ENCODE measurements around the gene FAM47E. TPM values are rescaled to one million over a fixed set of nuclear protein-coding genes. Genes with fewer than 3 reads are reported as not detected.

FAM47E gene
- total and polyA plus RNA-seq, 2 of the 13 experiments (the other 11 are each of a cell fraction or from before 2014, with no cell fraction given): 0.33 to 0.66 TPM

- no peak for TF ChIP-seq ZSCAN9 (CRISPR knock-in tag; IDR thresholded peaks at IDR 0.05; ENCODE audit: borderline replicate concordance)
- no peak for TF ChIP-seq REL (CRISPR knock-in tag; conservative IDR thresholded peaks at IDR 0.05)
- no peak for TF ChIP-seq FOXO4 (CRISPR knock-in tag; conservative IDR thresholded peaks at IDR 0.05)
- no peak for TF ChIP-seq HMGXB3 (CRISPR knock-in tag; IDR thresholded peaks at IDR 0.05; ENCODE audit: borderline replicate concordance)
- TF ChIP-seq ARID5B (CRISPR knock-in tag; IDR thresholded peaks at IDR 0.05): no peak
- no peak for TF ChIP-seq ZNF543 (CRISPR knock-in tag; IDR thresholded peaks at IDR 0.05)
- no peak for TF ChIP-seq ZNF609 (CRISPR knock-in tag; IDR thresholded peaks at IDR 0.05; ENCODE audit: borderline replicate concordance)
- no peak for TF ChIP-seq ATF1 (CRISPR knock-in tag; IDR thresholded peaks at IDR 0.05)
- TF ChIP-seq IKZF5 (CRISPR knock-in tag; IDR thresholded peaks at IDR 0.05): no peak
- no peak for TF ChIP-seq IRF9 (CRISPR knock-in tag; IDR thresholded peaks at IDR 0.05; ENCODE audit: borderline replicate concordance)
- no peak for TF ChIP-seq FOXP1 (IDR thresholded peaks at IDR 0.05)
- no peak for TF ChIP-seq FOXP1 (CRISPR knock-in tag; IDR thresholded peaks at IDR 0.05)
Observed at GRCh38 chr4:76212851-76213414, 38.6 kb upstream of the FAM47E start (continued).
